Pancreas (tissue), 10 donors: ENCODE measurements around the gene UVRAG. TPM values are rescaled to one million over a fixed set of nuclear protein-coding genes. Genes with fewer than 3 reads are reported as not detected.
A peak's percentile ranks its signal among the peaks of the same experiment; 100 is the strongest.

Experiments
- ATAC-seq, 4 donors: fragments of 200-7000 bp; cut with Tn5 transposase; one replicate each; pipeline versions ENCODE4 v1.8.0 to v1.9.1; 2020; ENCODE audit warnings: mild to moderate bottlenecking in 4 of 4, moderate library complexity in 4 of 4
- DNase-seq, 6 donors: peaks; one replicate each; pipeline ENCODE4 v3.0.0-alpha.2; 2020
- FAIRE-seq: peaks from 2 replicates; lab custom pipeline; 2012; peaks lifted over from hg19 to GRCh38; lab: Jason Lieb, UNC
- H3K27ac ChIP-seq, 4 donors: fragments of 200-600 bp; sonication (generic); 1 replicate in 3 of 4; 2 replicates in 1 of 4; pipeline versions ENCODE4 v1.5.0 to v1.8.0; 2020
- H3K27me3 ChIP-seq, 4 donors: fragments of 200-600 bp; one replicate each; pipeline ENCODE4 v1.8.0; 2021
- H3K36me3 ChIP-seq, 3 donors: fragments of 200-600 bp; sonication (generic) in 1 of 3; one replicate each; pipeline versions ENCODE4 v1.5.0 to v1.8.0; 2020 to 2021
- H3K4me1 ChIP-seq, 3 donors: fragments of 200-600 bp; one replicate each; pipeline ENCODE4 v1.8.0; 2021
- H3K4me3 ChIP-seq, 4 donors: fragments of 200-600 bp; sonication (generic) in 2 of 4; one replicate each; pipeline versions ENCODE4 v1.5.0 to v1.8.0; 2020 to 2021
- H3K9me3 ChIP-seq, 4 donors: fragments of 200-600 bp; one replicate each; pipeline ENCODE4 v1.8.0; 2021
- WGBS, 2 donors: extraction: QIAGEN DNeasy Blood & Tissue Kit; methylation state at CpG; one replicate each; pipeline ENCODE4 v1.1.7; 2013; 5-methylcytosine and 5-hydroxymethylcytosine counted together
- intact Hi-C, 3 donors: fragments of 100-400 bp; cut with DNase I; formaldehyde crosslinking; loops; one replicate each; pipeline versions ENCODE4 v1.11.1 to v1.14.2; 2022
- polyA plus RNA-seq, 2 donors: library from polyadenylated mRNA; stranded (reverse); fragments of 200-250 nt; gene quantifications; one replicate each; pipeline ENCODE4 v1.2.3, GENCODE V29; 2013
- total RNA-seq, 6 donors: library from RNA; stranded (reverse); fragmentation: NEBNext Ultra II Directional in 4 of 6; extraction: Animal tissue kit (Norgen Biotek cat#: 25700) in 4 of 6; gene quantifications; one replicate each; pipeline versions ENCODE4 v1.2.1 to v1.2.4, GENCODE V29; 2021 to 2023
- TF ChIP-seq, protein P1 (sequence below), 4 donors: fragments of 200-600 bp; sonication (generic) in 3 of 4; IDR thresholded peaks; one replicate each; pipeline versions ENCODE4 v1.5.0 to v1.8.0; 2021; ENCODE audit warnings: antibody characterized with exemption in 4 of 4
- donor health status: healthy with polysubstance abuse.
- donor health status: DM: no; HTN: no; CAD: no; lungs with moderate emphysema.
- donor health status: DM: no; HTN: no; CAD: no.
- donor health status: control.
- donor health status: control.
- donor health status: Bipolar disorder and iron deficiency.
- donor health status: DM: yes; HTN: yes; CAD: no.
- donor health status: DM: no; HTN: no; CAD: no.
- donor health status: DM: no; HTN: no; CAD: no.
- donor health status: DM: yes; HTN: yes; CAD: no.

UVRAG gene
- total and polyA plus RNA-seq, 8 donors, result 3.3 to 17.2 (median 7.6) TPM

DNA sequence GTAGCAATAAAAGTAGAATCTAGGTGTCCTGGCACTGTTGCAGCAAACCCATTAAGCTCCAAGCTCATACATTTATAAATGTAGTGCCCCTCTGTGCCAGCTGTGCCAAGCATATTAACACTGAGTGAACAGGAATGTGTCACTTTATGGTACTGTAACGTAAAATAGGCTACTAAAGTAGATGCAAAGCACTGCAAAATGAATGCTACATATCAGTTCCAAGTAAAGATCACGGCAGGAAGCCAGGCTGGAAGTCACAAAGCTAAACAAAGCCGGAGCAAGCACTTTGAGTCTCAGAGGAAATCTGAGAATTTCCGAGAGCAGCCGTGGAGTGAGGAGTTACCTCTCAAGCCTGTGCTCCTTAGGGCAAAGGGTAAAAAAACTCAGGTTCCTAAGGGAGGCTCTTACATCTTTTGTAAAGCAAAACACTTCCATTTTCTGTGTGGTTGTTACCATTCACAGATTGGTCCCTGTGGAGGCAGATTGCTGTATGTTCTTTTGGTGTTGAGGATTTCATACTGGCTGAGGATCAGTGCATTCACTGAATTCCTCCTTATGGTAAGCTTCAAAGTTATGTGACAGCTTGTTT is 305.6 kb downstream of the UVRAG start:
- H3K27ac ChIP-seq, result no peak overlapping the region
- no peaks in the 10 kb centered on the region for H3K27me3 ChIP-seq
- no peak overlapping the region for H3K4me3 ChIP-seq
- peaks cover 0 to 7% (median 0%) of the 10 kb centered on the region in 3 donors for H3K4me1 ChIP-seq
- no peaks in the 10 kb centered on the region for H3K9me3 ChIP-seq
- 63 to 83% methylated on average over 5 of the region's 5 CpGs for WGBS, 2 donors
- ATAC-seq (peak in 2 of 4 donors; percentile 15 to 30), DNase-seq (no peak), FAIRE-seq (no peak)
- TF ChIP-seq, protein P1, sequence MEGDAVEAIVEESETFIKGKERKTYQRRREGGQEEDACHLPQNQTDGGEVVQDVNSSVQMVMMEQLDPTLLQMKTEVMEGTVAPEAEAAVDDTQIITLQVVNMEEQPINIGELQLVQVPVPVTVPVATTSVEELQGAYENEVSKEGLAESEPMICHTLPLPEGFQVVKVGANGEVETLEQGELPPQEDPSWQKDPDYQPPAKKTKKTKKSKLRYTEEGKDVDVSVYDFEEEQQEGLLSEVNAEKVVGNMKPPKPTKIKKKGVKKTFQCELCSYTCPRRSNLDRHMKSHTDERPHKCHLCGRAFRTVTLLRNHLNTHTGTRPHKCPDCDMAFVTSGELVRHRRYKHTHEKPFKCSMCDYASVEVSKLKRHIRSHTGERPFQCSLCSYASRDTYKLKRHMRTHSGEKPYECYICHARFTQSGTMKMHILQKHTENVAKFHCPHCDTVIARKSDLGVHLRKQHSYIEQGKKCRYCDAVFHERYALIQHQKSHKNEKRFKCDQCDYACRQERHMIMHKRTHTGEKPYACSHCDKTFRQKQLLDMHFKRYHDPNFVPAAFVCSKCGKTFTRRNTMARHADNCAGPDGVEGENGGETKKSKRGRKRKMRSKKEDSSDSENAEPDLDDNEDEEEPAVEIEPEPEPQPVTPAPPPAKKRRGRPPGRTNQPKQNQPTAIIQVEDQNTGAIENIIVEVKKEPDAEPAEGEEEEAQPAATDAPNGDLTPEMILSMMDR (IDR thresholded peaks at IDR 0.05), result no peak
- H3K36me3 ChIP-seq, result no peaks in the 10 kb centered on the region
- intact Hi-C loops, result no loop called here

DNA sequence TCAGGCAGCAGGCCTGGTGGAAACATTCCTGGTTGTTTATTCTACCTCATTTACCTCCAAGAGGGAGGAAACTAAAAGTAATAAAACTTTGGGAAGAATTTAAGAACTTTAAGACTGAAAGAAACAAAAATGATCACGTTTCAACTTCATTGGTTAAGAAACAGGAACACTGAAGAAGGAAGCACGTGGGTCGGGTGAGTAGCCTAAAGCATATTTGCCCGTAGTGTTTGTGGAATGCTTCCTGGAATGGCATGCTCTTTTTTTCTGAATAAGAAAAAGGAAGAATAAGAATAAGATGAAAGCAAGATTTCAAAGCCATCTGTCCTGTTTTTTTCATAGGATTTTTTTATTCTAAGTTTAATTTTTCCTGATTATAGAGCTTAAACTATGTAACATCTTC is 308.2 kb downstream of the UVRAG start:
- no peaks in the 10 kb centered on the region for H3K9me3 ChIP-seq
- WGBS, 2 donors, result 84 to 85% methylated on average over 4 of the region's 4 CpGs
- peaks cover 0 to 7% (median 0%) of the 10 kb centered on the region in 3 donors for H3K4me1 ChIP-seq
- FAIRE-seq, result no peak
- no peak overlapping the region for H3K4me3 ChIP-seq
- DNase-seq, result no peak
- intact Hi-C loops, result no loop called here
- no peak for ATAC-seq
- no peak overlapping the region for H3K27ac ChIP-seq
- H3K36me3 ChIP-seq, result no peaks in the 10 kb centered on the region
- TF ChIP-seq, protein P1 (IDR thresholded peaks at IDR 0.05), result no peak
- H3K27me3 ChIP-seq, result no peaks in the 10 kb centered on the region

DNA sequence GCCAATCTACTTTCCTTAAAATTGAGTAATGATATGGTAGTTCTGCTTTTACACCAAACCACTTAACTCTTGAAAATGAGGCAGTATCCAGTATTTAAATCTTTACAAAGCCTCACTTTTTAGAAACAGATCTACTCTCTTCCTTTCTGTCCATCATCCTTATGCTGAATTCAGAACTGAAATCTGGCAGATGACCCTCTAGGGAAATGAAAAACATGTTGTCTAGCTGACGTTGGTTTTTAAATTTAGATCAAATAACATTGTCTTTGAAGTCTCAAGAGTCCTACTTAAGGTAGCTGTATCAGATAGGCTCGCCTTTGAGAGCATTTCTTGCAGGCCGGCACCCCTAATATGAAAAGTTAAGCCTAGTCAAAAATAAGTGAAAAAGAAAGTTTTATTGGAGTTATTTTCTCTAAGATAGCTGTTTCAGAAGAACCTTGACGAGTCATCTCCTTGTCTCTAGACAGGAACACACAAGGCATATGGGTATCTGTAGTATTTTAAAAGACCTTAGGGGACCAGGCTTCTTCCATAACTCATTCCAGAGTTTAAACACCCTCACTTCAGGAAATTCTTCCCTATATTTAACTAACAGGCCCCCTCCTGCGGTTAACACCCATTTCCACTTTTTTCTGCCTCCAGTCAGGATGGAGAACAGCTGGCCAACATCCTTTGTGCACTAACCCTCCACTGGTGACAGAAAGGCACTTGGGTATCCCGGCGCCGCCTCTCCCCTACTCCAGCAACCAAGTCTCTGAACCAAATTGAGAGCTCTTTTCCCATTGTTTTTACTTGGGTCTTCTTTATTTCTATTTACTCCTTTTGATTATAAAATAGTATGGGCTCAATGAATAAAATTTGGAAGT is 310.1 kb downstream of the UVRAG start:
- H3K4me3 ChIP-seq, result no peak overlapping the region
- no peaks in the 10 kb centered on the region for H3K9me3 ChIP-seq
- TF ChIP-seq, protein P1 (IDR thresholded peaks at IDR 0.05), result no peak
- H3K27ac ChIP-seq, result no peak overlapping the region
- H3K36me3 ChIP-seq, result no peaks in the 10 kb centered on the region
- WGBS, 2 donors, result 90 to 91% methylated on average over 8 of the region's 8 CpGs
- intact Hi-C loops, result no loop called here
- no peak for ATAC-seq
- no peaks in the 10 kb centered on the region for H3K27me3 ChIP-seq
- no peak for DNase-seq
- FAIRE-seq, result no peak
- H3K4me1 ChIP-seq, result no peaks in the 10 kb centered on the region

DNA sequence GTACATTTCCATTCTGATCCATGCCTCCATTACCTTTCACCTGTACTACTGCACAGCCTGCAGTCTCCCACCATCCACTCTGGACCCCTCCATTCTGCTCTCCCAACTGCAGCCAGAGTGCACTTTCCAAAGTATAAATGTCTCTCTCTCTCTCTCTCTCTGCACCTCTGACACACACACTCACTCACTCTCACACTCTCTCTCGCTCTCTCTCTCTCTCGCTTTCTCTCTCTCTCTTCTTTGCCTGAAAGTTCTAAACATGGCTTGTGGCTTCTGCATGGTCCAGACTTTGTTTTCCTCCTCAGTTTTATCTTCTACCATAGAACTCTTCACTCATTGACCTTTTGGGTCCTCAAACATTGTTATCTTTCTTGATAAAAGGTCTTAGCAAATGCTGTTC is 314.7 kb downstream of the UVRAG start:
- intact Hi-C loops, result no loop called here
- no peaks in the 10 kb centered on the region for H3K27me3 ChIP-seq
- H3K27ac ChIP-seq, result no peak overlapping the region
- 97 to 100% methylated on average over 2 of the region's 2 CpGs for WGBS, 2 donors
- H3K36me3 ChIP-seq, result no peaks in the 10 kb centered on the region
- H3K9me3 ChIP-seq, result no peaks in the 10 kb centered on the region
- no peak overlapping the region for H3K4me3 ChIP-seq
- ATAC-seq, result no peak
- TF ChIP-seq, protein P1 (IDR thresholded peaks at IDR 0.05), result no peak
- FAIRE-seq, result no peak
- peaks cover 6 to 18% (median 13%) of the 10 kb centered on the region in 3 donors for H3K4me1 ChIP-seq
- no peak for DNase-seq

DNA sequence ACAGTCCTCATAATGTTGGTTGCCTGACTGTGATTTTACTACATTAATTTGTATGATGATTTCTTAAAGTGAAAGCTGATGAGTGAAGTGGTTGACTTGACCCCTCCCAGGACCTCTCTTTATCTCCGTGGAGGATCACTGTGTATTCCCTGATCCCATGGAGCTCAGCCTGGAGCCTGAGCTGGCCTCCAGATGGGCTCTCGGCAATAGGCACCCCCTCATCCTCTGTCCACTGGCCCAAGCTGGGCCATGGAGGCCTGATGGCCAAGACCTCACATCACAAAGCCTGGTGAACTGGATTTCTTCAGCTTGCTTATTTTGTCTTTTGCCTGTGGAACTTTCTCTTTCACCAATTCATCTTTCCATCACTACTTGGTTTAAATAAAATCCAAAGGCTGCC is 316.1 kb downstream of the UVRAG start:
- TF ChIP-seq, protein P1 (IDR thresholded peaks at IDR 0.05), result no peak
- Histone ChIP-seq H3K36me3 (no peaks in the 10 kb centered on the region), H3K4me1 (peaks cover 6 to 18% (median 13%) of the 10 kb centered on the region in 3 donors), H3K27ac (no peak overlapping the region), H3K9me3 (no peaks in the 10 kb centered on the region), H3K4me3 (no peak overlapping the region), H3K27me3 (no peaks in the 10 kb centered on the region)
- intact Hi-C loops, result no loop called here
- no peak for ATAC-seq
- no peak for DNase-seq
- FAIRE-seq, result no peak
- 75 to 91% methylated on average over 2 of the region's 2 CpGs for WGBS, 2 donors
